ENCODE measurements around the gene CLASRP. TPM values are rescaled to one million over a fixed set of nuclear protein-coding genes. Genes with fewer than 3 reads are reported as not detected.
A peak's percentile ranks its signal among the peaks of the same experiment; 100 is the strongest.

The CLASRP gene
- polyA plus RNA-seq, 1 donor (not counting 4 experiments of a cell fraction or from before 2014, with no cell fraction given), result 21.4 TPM

- peaks cover 25% of the 10 kb centered on the region for H3K4me1 ChIP-seq (ENCODE audit: control insufficient read depth, extremely low read depth, insufficient read depth, low read length)
- dilution Hi-C loops (cut with MboI; ENCODE audit: extremely low pct_ligation_motif_present, low sequenced_read_pairs), result no loop called here
These were observed 8.4 kb downstream of the CLASRP start for GRCh38 chr19:45047188-45047797.

DNA sequence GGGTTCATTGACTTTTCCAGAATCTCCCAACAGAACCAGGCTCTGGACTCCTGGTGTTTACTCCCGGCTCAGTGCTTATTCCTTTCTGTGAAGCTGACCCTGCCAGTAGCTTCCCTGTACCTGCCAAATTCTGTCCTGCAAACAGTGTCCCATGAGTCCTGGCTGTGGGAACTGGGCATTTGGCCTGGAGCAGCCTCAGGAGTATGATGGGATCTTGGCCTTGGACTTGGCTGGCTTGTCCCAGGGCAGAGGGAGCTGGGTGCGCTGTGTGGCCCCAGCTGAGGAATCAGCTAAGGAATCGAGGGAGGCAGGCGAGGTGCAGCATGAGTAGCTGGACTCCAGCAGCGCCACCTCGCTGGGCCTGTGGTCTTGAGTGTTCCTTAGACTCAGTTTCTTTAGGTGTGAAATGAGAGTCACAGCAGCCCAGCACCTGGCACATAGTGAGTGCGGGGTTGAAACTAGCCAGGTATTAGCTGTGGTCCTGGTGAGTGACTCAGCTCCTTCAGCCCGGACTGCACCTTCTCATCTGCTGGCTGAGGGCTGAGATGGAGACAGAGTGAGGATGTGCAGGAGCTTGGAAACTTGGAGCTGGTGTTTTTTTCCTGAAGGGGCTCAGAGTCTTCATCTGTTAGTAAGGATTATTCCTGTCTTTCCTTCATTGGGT lies 10.4 kb downstream of the CLASRP start:
- Histone ChIP-seq H4K20me1 (ENCODE audit: control insufficient read depth, extremely low read depth, insufficient read depth, low read length) (peaks cover 22% of the 10 kb centered on the region), H3K27ac (ENCODE audit: control insufficient read depth, insufficient read depth, low read length) (peak overlapping the region; percentile 15), H3K4me3 (ENCODE audit: control insufficient read depth in 2 of 3, extremely low read depth in 1 of 3, insufficient read depth in 2 of 3, low read depth in 1 of 3, low read length in 3 of 3) (no peak overlapping the region), H2AFZ (ENCODE audit: control insufficient read depth, low read length) (no peak overlapping the region), H3K9ac (ENCODE audit: control insufficient read depth, extremely low read depth, insufficient read depth, low read length) (no peak overlapping the region), H3K4me2 (ENCODE audit: control insufficient read depth, extremely low read depth, insufficient read depth, low read depth, low read length) (peak overlapping the region; percentile 29), H3K9me3 (ENCODE audit: control insufficient read depth, low read depth, low read length) (no peaks in the 10 kb centered on the region), H3K27me3 (ENCODE audit: control insufficient read depth, extremely low read depth, insufficient read depth, low read length) (no peaks in the 10 kb centered on the region), H3K36me3 (ENCODE audit: control insufficient read depth in 2 of 2, extremely low read depth in 1 of 2, insufficient read depth in 2 of 2, low read length in 2 of 2) (peaks cover 13 to 28% of the 10 kb centered on the region in 2 experiments), H3K4me1 (ENCODE audit: control insufficient read depth, extremely low read depth, insufficient read depth, low read length) (peaks cover 28% of the 10 kb centered on the region), H3K79me2 (ENCODE audit: control insufficient read depth, insufficient read depth, low read length) (peaks cover 52% of the 10 kb centered on the region), H3K9me1 (ENCODE audit: control insufficient read depth, extremely low read depth, insufficient read depth, low read length) (peaks cover 3% of the 10 kb centered on the region)
- no peak for DNase-seq (ENCODE audit: low read depth, low spot score)
- dilution Hi-C loops (cut with MboI; ENCODE audit: extremely low pct_ligation_motif_present, low sequenced_read_pairs), result no loop called here
- peak; percentile 62 for FAIRE-seq
- TF ChIP-seq EZH2 (IDR thresholded peaks at IDR 0.05; ENCODE audit: low read length) (no peak), CTCF (optimal IDR thresholded peaks at IDR 0.05 in 1 of 3, IDR thresholded peaks at IDR 0.05 in 1 of 3, conservative IDR thresholded peaks at IDR 0.05 in 1 of 3; ENCODE audit: extremely low read depth in 1 of 3, insufficient read depth in 2 of 3, low read length in 3 of 3) (peak in 1 of 3 experiments; percentile 5)

More at GRCh38 chr19:45047188-45047797, 8.4 kb downstream of the CLASRP start:
- no peak overlapping the region for H3K4me2 ChIP-seq (ENCODE audit: control insufficient read depth, extremely low read depth, insufficient read depth, low read depth, low read length)
- H3K27ac ChIP-seq (ENCODE audit: control insufficient read depth, insufficient read depth, low read length), result no peak overlapping the region
- H3K4me3 ChIP-seq (ENCODE audit: control insufficient read depth in 2 of 3, extremely low read depth in 1 of 3, insufficient read depth in 2 of 3, low read depth in 1 of 3, low read length in 3 of 3), result no peak overlapping the region
- no peaks in the 10 kb centered on the region for H3K27me3 ChIP-seq (ENCODE audit: control insufficient read depth, extremely low read depth, insufficient read depth, low read length)
- H3K36me3 ChIP-seq (ENCODE audit: control insufficient read depth in 2 of 2, extremely low read depth in 1 of 2, insufficient read depth in 2 of 2, low read length in 2 of 2), result peaks cover 16 to 22% of the 10 kb centered on the region in 2 experiments
- no peak overlapping the region for H3K9ac ChIP-seq (ENCODE audit: control insufficient read depth, extremely low read depth, insufficient read depth, low read length)
- peaks cover 60% of the 10 kb centered on the region for H3K79me2 ChIP-seq (ENCODE audit: control insufficient read depth, insufficient read depth, low read length)
- no peak for TF ChIP-seq EZH2 (IDR thresholded peaks at IDR 0.05; ENCODE audit: low read length)
- no peak for TF ChIP-seq CTCF (optimal IDR thresholded peaks at IDR 0.05 in 1 of 3, IDR thresholded peaks at IDR 0.05 in 1 of 3, conservative IDR thresholded peaks at IDR 0.05 in 1 of 3; ENCODE audit: extremely low read depth in 1 of 3, insufficient read depth in 2 of 3, low read length in 3 of 3)
- no peak for FAIRE-seq
- no peak for DNase-seq (ENCODE audit: low read depth, low spot score)
- H4K20me1 ChIP-seq (ENCODE audit: control insufficient read depth, extremely low read depth, insufficient read depth, low read length), result peaks cover 22% of the 10 kb centered on the region
- peaks cover 3% of the 10 kb centered on the region for H3K9me1 ChIP-seq (ENCODE audit: control insufficient read depth, extremely low read depth, insufficient read depth, low read length)
- no peak overlapping the region for H2AFZ ChIP-seq (ENCODE audit: control insufficient read depth, low read length)
- H3K9me3 ChIP-seq (ENCODE audit: control insufficient read depth, low read depth, low read length), result no peaks in the 10 kb centered on the region
